Liver (tissue), 9 donors: ENCODE measurements around the gene PPP6R2. TPM values are rescaled to one million over a fixed set of nuclear protein-coding genes. Genes with fewer than 3 reads are reported as not detected.

Experiments
- DNase-seq: peaks from one replicate; pipeline ENCODE4 v3.0.0-alpha.2; 2017; ENCODE audit warnings: low spot score
- H3K27ac ChIP-seq, 2 donors: one replicate each; pipeline ENCODE4 v1.7.0; 2013; ENCODE audit warnings: inconsistent platforms in 2 of 2, low read length in 2 of 2, control low read depth in 1 of 2, low read depth in 1 of 2, mild to moderate bottlenecking in 1 of 2
- H3K27me3 ChIP-seq, 4 donors: one replicate each; pipeline versions ENCODE4 v1.6.1 to v1.7.0; 2013; ENCODE audit warnings: low read length in 3 of 4, inconsistent platforms in 1 of 4, mild to moderate bottlenecking in 1 of 4, moderate library complexity in 1 of 4; ENCODE audit not compliant: control insufficient read depth in 4 of 4, insufficient read depth in 4 of 4
- H3K36me3 ChIP-seq, 4 donors: one replicate each; pipeline versions ENCODE4 v1.6.1 to v1.7.0; 2013; ENCODE audit warnings: low read length in 3 of 4, mild to moderate bottlenecking in 3 of 4, low read depth in 1 of 4, moderate library complexity in 1 of 4; ENCODE audit not compliant: control insufficient read depth in 4 of 4, insufficient read depth in 3 of 4
- H3K4me1 ChIP-seq, 4 donors: one replicate each; pipeline versions ENCODE4 v1.6.1 to v1.7.0; 2013; ENCODE audit warnings: low read length in 3 of 4, mild to moderate bottlenecking in 3 of 4, moderate library complexity in 1 of 4; ENCODE audit not compliant: control insufficient read depth in 4 of 4, insufficient read depth in 4 of 4
- H3K4me3 ChIP-seq, 3 donors: one replicate each; pipeline versions ENCODE4 v1.6.1 to v1.7.0; 2013; ENCODE audit warnings: low read length in 3 of 3, control low read depth in 1 of 3, low read depth in 1 of 3, mild to moderate bottlenecking in 1 of 3
- H3K9ac ChIP-seq, 2 donors: one replicate each; pipeline ENCODE4 v1.7.0; 2013; ENCODE audit warnings: low read length in 2 of 2, mild to moderate bottlenecking in 2 of 2, moderate library complexity in 2 of 2, control low read depth in 1 of 2, low read depth in 1 of 2
- H3K9me3 ChIP-seq, 4 donors: one replicate each; pipeline versions ENCODE4 v1.6.1 to v1.7.0; 2013; ENCODE audit warnings: low read length in 3 of 4; ENCODE audit not compliant: control insufficient read depth in 4 of 4
- ATF3 ChIP-seq: IDR thresholded peaks from 2 replicates; pipeline ENCODE4 v1.6.1; 2016; ENCODE audit warnings: antibody characterized with exemption
- CTCF ChIP-seq: fragments of 150-350 bp; IDR thresholded peaks from 2 replicates; pipeline ENCODE4 v1.5.1; 2017; ENCODE audit warnings: improper control_type of control experiment, low read depth, low read length; ENCODE audit not compliant: missing input control
- EGR1 ChIP-seq, 2 donors: IDR thresholded peaks; 2 replicates each; pipeline ENCODE4 v1.6.1; 2016 to 2018; ENCODE audit warnings: antibody characterized with exemption in 2 of 2, low read depth in 2 of 2
- FOXA1 ChIP-seq: IDR thresholded peaks from 2 replicates; pipeline ENCODE4 v1.6.1; 2016; ENCODE audit warnings: antibody characterized with exemption
- HNF4A ChIP-seq, 2 donors: conservative IDR thresholded peaks; 2 replicates each; pipeline ENCODE4 v1.6.1; 2016; ENCODE audit warnings: antibody characterized with exemption in 2 of 2, mild to moderate bottlenecking in 2 of 2
- HNF4G ChIP-seq: IDR thresholded peaks from 2 replicates; pipeline ENCODE4 v1.6.1; 2016; ENCODE audit warnings: antibody characterized with exemption
- JUND ChIP-seq, 2 donors: IDR thresholded peaks; 2 replicates each; pipeline ENCODE4 v1.6.1; 2016; ENCODE audit warnings: antibody characterized with exemption in 2 of 2
- NR2F2 ChIP-seq: IDR thresholded peaks from 2 replicates; pipeline ENCODE4 v1.6.1; 2016; ENCODE audit warnings: antibody characterized with exemption
- RAD21 ChIP-seq, 2 donors: IDR thresholded peaks; 2 replicates each; pipeline ENCODE4 v1.6.1; 2016; ENCODE audit warnings: antibody characterized with exemption in 2 of 2, mild to moderate bottlenecking in 2 of 2
- REST ChIP-seq: IDR thresholded peaks from 2 replicates; pipeline ENCODE4 v1.6.1; 2016; ENCODE audit warnings: antibody characterized with exemption, mild to moderate bottlenecking
- RXRA ChIP-seq, 2 donors: IDR thresholded peaks; 2 replicates each; pipeline ENCODE4 v1.6.1; 2017 to 2018; ENCODE audit warnings: antibody characterized with exemption in 2 of 2, mild to moderate bottlenecking in 1 of 2
- SP1 ChIP-seq: IDR thresholded peaks from 2 replicates; pipeline ENCODE4 v1.6.1; 2018; ENCODE audit warnings: antibody characterized with exemption, mild to moderate bottlenecking
- YY1 ChIP-seq: IDR thresholded peaks from 2 replicates; pipeline ENCODE4 v1.6.1; 2016; ENCODE audit warnings: antibody characterized with exemption, mild to moderate bottlenecking
- ZBTB33 ChIP-seq: IDR thresholded peaks from 2 replicates; pipeline ENCODE4 v1.6.1; 2016; ENCODE audit warnings: antibody characterized with exemption
- WGBS: extraction: QIAGEN DNeasy Blood & Tissue Kit; methylation state at CpG from one replicate; pipeline ENCODE4 v1.1.7; 2013; 5-methylcytosine and 5-hydroxymethylcytosine counted together
- polyA plus RNA-seq, 2 donors: library from polyadenylated mRNA; stranded (reverse) in 1 of 2; unstranded in 1 of 2; fragments of 200-250 nt in 1 of 2; fragments of >200 nt in 1 of 2; fragmentation: Nextera tagmentation in 1 of 2; extraction: Ambion mirVana in 1 of 2; gene quantifications; one replicate each; pipeline versions ENCODE4 v1.2.1 to v1.2.3, GENCODE V29; 2013 to 2015
- total RNA-seq, 2 donors: library from RNA; depleted of rRNA; stranded (reverse); fragments of >200 nt; gene quantifications; one replicate each; pipeline ENCODE4 v1.2.3, GENCODE V29; 2014
- donor health status: healthy.
- donor health status: healthy.
- donor health status: healthy.
- donor health status: healthy.
- donor health status: healthy.

The PPP6R2 gene
- total and polyA plus RNA-seq, 4 donors = 28.8 to 117 (median 47.2) TPM

GRCh38 chr22:50343541-50343935 lies 411 bp downstream of the PPP6R2 start:
- under 1% methylated on average over 9 of the region's 9 CpGs for WGBS
- Histone ChIP-seq H3K4me1 (peaks cover 3 to 28% (median 16%) of the 10 kb centered on the region in 4 donors), H3K27me3 (no peaks in the 10 kb centered on the region), H3K9me3 (no peaks in the 10 kb centered on the region), H3K36me3 (no peaks in the 10 kb centered on the region), H3K9ac (peak overlapping the region; percentile 32 to 84), H3K27ac (peak overlapping the region; percentile 73 to 75), H3K4me3 (peak overlapping the region; percentile 59 to 89 (median 80))
- DNase-seq = no peak
- TF ChIP-seq SP1 (no peak), HNF4G (no peak), JUND (IDR thresholded peaks at IDR 0.05) (no peak), REST (no peak), YY1 (no peak), HNF4A (conservative IDR thresholded peaks at IDR 0.05) (no peak), ATF3 (no peak)

- Histone ChIP-seq H3K4me3 (no peak overlapping the region), H3K4me1 (peaks cover 3 to 20% (median 16%) of the 10 kb centered on the region in 4 donors), H3K9me3 (no peaks in the 10 kb centered on the region), H3K36me3 (no peaks in the 10 kb centered on the region), H3K27me3 (no peaks in the 10 kb centered on the region), H3K27ac (no peak overlapping the region), H3K9ac (no peak overlapping the region)
- 80% methylated on average over 8 of the region's 8 CpGs for WGBS
- DNase-seq = no peak
- TF ChIP-seq NR2F2 (no peak), ATF3 (no peak), HNF4G (no peak), EGR1 (IDR thresholded peaks at IDR 0.05; ENCODE audit: low read depth in 2 of 2) (no peak), CTCF (no peak), FOXA1 (no peak), RXRA (IDR thresholded peaks at IDR 0.05) (no peak), RAD21 (IDR thresholded peaks at IDR 0.05) (no peak), HNF4A (conservative IDR thresholded peaks at IDR 0.05) (no peak), YY1 (no peak), SP1 (no peak), REST (no peak), JUND (IDR thresholded peaks at IDR 0.05) (no peak), ZBTB33 (no peak)
Measured at GRCh38 chr22:50346470-50346869, 3.3 kb downstream of the PPP6R2 start.
